GM12878 (cell line): ENCODE measurements around the gene EDN3. TPM values are rescaled to one million over a fixed set of nuclear protein-coding genes. Genes with fewer than 3 reads are reported as not detected.

Experiments used
- ATAC-seq: fragments of 200-7000 bp; cut with Tn5 transposase; 3 replicates; pipeline ENCODE4 v1.9.1; 2020; ENCODE audit warnings: mild to moderate bottlenecking, moderate library complexity
- BruUV-seq: library from RNA; stranded (reverse); fragments of 400-500 nt; replicated peaks from 2 replicates; lab custom pipeline; 2021; lab: Mats Ljungman, UMichigan
- CTCF ChIA-PET: fragments of 300-600 bp; sonication (Branson Sonifier 250); formaldehyde crosslinking; extraction: SDS; loops from one replicate; lab custom pipeline; 2021; ENCODE audit warnings: inconsistent platforms; lab: Yijun Ruan, JAX
- POLR2A ChIA-PET: fragments of 350-600 bp; formaldehyde crosslinking; extraction: SDS; loops from one replicate; lab custom pipeline; 2021; ENCODE audit warnings: inconsistent platforms; lab: Charles Lee
- RAD21 ChIA-PET: fragments of 300-600 bp; sonication (Branson Sonifier 250); formaldehyde crosslinking; loops from one replicate; lab custom pipeline; 2023; ENCODE audit warnings: antibody characterized with exemption; ENCODE audit not compliant: unreplicated experiment; lab: Charles Lee
- SMC1A ChIA-PET: fragments of 300-600 bp; sonication (Branson Sonifier 250); formaldehyde crosslinking; loops from one replicate; lab custom pipeline; 2023; ENCODE audit not compliant: unreplicated experiment, uncharacterized antibody; lab: Charles Lee
- DNase-seq: peaks from one replicate; pipeline ENCODE4 v3.0.0-alpha.2; 2011; ENCODE audit warnings: low read depth, low spot score
- FAIRE-seq: peaks from 3 replicates; lab custom pipeline; 2011; peaks lifted over from hg19 to GRCh38; lab: Jason Lieb, UNC
- H2AFZ ChIP-seq: 2 replicates; pipeline ENCODE4 v1.6.0; 2011; ENCODE audit warnings: low read depth, low read length, control low read depth; ENCODE audit not compliant: control insufficient read depth
- H3K27ac ChIP-seq: 2 replicates; pipeline ENCODE4 v1.5.1; 2011; ENCODE audit warnings: control low read depth; ENCODE audit not compliant: control insufficient read depth, insufficient read depth
- H3K27me3 ChIP-seq, 2 experiments: replicated peaks in 1 of 2; 2 replicates each; pipeline versions ENCODE4 v1.6.0 to v1.6.1; 2011; ENCODE audit warnings: low read length in 1 of 2; ENCODE audit not compliant: control insufficient read depth in 2 of 2, insufficient read depth in 2 of 2
- H3K36me3 ChIP-seq, 2 experiments: 2 replicates each; pipeline ENCODE4 v1.5.1; 2011; ENCODE audit warnings: low read length in 1 of 2; ENCODE audit not compliant: control insufficient read depth in 2 of 2, insufficient read depth in 2 of 2
- H3K4me1 ChIP-seq: 2 replicates; pipeline ENCODE4 v1.6.1; 2011; ENCODE audit warnings: mild to moderate bottlenecking, low read length, moderate library complexity, mixed read lengths; ENCODE audit not compliant: control insufficient read depth, insufficient read depth
- H3K4me2 ChIP-seq: 2 replicates; pipeline ENCODE4 v1.6.0; 2011; ENCODE audit warnings: control low read depth; ENCODE audit not compliant: control insufficient read depth, insufficient read depth
- H3K4me3 ChIP-seq: fragments of 200-600 bp; sonication (generic); 2 replicates; pipeline ENCODE4 v1.5.1; 2016
- H3K79me2 ChIP-seq: 2 replicates; pipeline ENCODE4 v1.6.0; 2011; ENCODE audit warnings: low read length; ENCODE audit not compliant: control insufficient read depth, insufficient read depth
- H3K9ac ChIP-seq: 2 replicates; pipeline ENCODE4 v1.8.0; 2011; ENCODE audit warnings: low read length, control low read depth, mixed read lengths; ENCODE audit not compliant: control insufficient read depth, insufficient read depth
- H3K9me3 ChIP-seq: replicated peaks from 3 replicates; pipeline ENCODE4 v1.5.1; 2011; ENCODE audit warnings: mild to moderate bottlenecking, low read length; ENCODE audit not compliant: control insufficient read depth, insufficient read depth
- H4K20me1 ChIP-seq: 2 replicates; pipeline ENCODE4 v1.6.0; 2011; ENCODE audit not compliant: control insufficient read depth, insufficient read depth
- ASH2L ChIP-seq: fragments of 300-600, 200-600 bp; sonication (generic); IDR thresholded peaks from 2 replicates; pipeline ENCODE4 v1.6.1; 2017; ENCODE audit warnings: low read depth, mild to moderate bottlenecking, borderline replicate concordance
- BCL3 ChIP-seq: IDR thresholded peaks from 2 replicates; pipeline ENCODE4 v1.6.1; 2011; ENCODE audit warnings: borderline replicate concordance, low read depth, mild to moderate bottlenecking, moderate library complexity, low read length; ENCODE audit not compliant: insufficient read depth, poor library complexity, severe bottlenecking
- BMI1 ChIP-seq: fragments of 450-650 bp; IDR thresholded peaks from 2 replicates; pipeline ENCODE4 v1.6.1; 2016; ENCODE audit warnings: mild to moderate bottlenecking, moderate library complexity, borderline replicate concordance
- CBX3 ChIP-seq: fragments of 200-600 bp; sonication (generic); IDR thresholded peaks from 2 replicates; pipeline ENCODE4 v1.6.1; 2016; ENCODE audit warnings: low read depth, borderline replicate concordance
- HDAC2 ChIP-seq: fragments of 200-600 bp; sonication (generic); IDR thresholded peaks from 2 replicates; pipeline ENCODE4 v1.6.1; 2017
- LARP7 ChIP-seq: fragments of 450-650 bp; IDR thresholded peaks from 2 replicates; pipeline ENCODE4 v1.6.1; 2017; ENCODE audit warnings: mild to moderate bottlenecking
- MYC ChIP-seq: IDR thresholded peaks from 2 replicates; pipeline ENCODE4 v1.6.1; 2011; ENCODE audit warnings: mild to moderate bottlenecking, low read length, moderate library complexity, inconsistent platforms; ENCODE audit not compliant: insufficient read depth, insufficient replicate concordance, insufficient read length, severe bottlenecking
- NR2C1 ChIP-seq: fragments of 450-650 bp; IDR thresholded peaks from 2 replicates; pipeline ENCODE4 v1.6.1; 2017; ENCODE audit warnings: antibody characterized with exemption, mild to moderate bottlenecking, moderate library complexity
- RB1 ChIP-seq: fragments of 450-650 bp; formaldehyde crosslinking; IDR thresholded peaks from 2 replicates; pipeline ENCODE4 v1.6.1; 2017; ENCODE audit warnings: mild to moderate bottlenecking, borderline replicate concordance
- RCOR1 ChIP-seq: conservative IDR thresholded peaks from 2 replicates; pipeline ENCODE4 v1.6.1; 2012; ENCODE audit warnings: low read depth, low read length, improper control_type of control experiment
- RELA ChIP-seq: fragments of 450-650 bp; IDR thresholded peaks from 2 replicates; pipeline ENCODE4 v1.8.0; 2014; ENCODE audit warnings: borderline replicate concordance; ENCODE audit not compliant: partially characterized antibody
- STAT1 ChIP-seq: fragments of 450-650 bp; conservative IDR thresholded peaks from 2 replicates; pipeline ENCODE4 v1.6.1; 2014; ENCODE audit warnings: antibody characterized with exemption, mild to moderate bottlenecking
- ZSCAN29 ChIP-seq: fragments of 450-650 bp; IDR thresholded peaks from 2 replicates; pipeline ENCODE4 v1.6.1; 2017; ENCODE audit warnings: mild to moderate bottlenecking, moderate library complexity
- WGBS: methylation state at CpG from one replicate; pipeline ENCODE4 v1.1.6; 2016; ENCODE audit warnings: low lambda C conversion rate; ENCODE audit not compliant: insufficient replicate concordance, insufficient coverage; ENCODE audit errors: missing lambda C conversion rate; 5-methylcytosine and 5-hydroxymethylcytosine counted together
- in situ Hi-C: fragments of 300-500 bp; cut with MboI; formaldehyde crosslinking; loops from 9 replicates; pipeline ENCODE4 v1.14.3; 2018; ENCODE audit warnings: mixed read lengths
- intact Hi-C: fragments of 100-400 bp; cut with micrococcal nuclease; formaldehyde crosslinking; loops from one replicate; pipeline ENCODE4 v1.14.2; 2022; ENCODE audit not compliant: unreplicated experiment
- polyA plus RNA-seq, 11 experiments: library from polyadenylated mRNA; depleted of rRNA in 4 of 11; unstranded in 6 of 11; stranded (reverse) in 5 of 11; fragments of >200 nt; fragmentation: Nextera tagmentation in 4 of 11; fragmentation: Illumina TruSeq in 1 of 11; extraction: Ambion mirVana in 4 of 11; extraction: Trizol in 1 of 11; gene quantifications; 1 replicate in 1 of 11; 2 replicates in 10 of 11; pipeline versions ENCODE4 v1.2.1 to v1.2.3, GENCODE V29; 2011 to 2016; ENCODE audit warnings: inconsistent platforms in 2 of 11, missing spikeins in 2 of 11, low read depth in 1 of 11
- total RNA-seq, 4 experiments: library from RNA; depleted of rRNA in 3 of 4; stranded (reverse); fragments of >200 nt in 3 of 4; fragmentation: Illumina TruSeq in 1 of 4; extraction: Trizol in 1 of 4; gene quantifications; 2 replicates each; pipeline versions ENCODE4 v1.2.1 to v1.2.3, GENCODE V29; 2013 to 2021
- TF ChIP-seq, protein P1 (sequence below): fragments of 450-650 bp; IDR thresholded peaks from 2 replicates; pipeline ENCODE4 v1.6.1; 2017; ENCODE audit warnings: mild to moderate bottlenecking, moderate library complexity
- TF ChIP-seq, protein P2 (sequence below): IDR thresholded peaks from 2 replicates; pipeline ENCODE4 v1.6.1; 2012; ENCODE audit warnings: mild to moderate bottlenecking, low read depth, low read length

The EDN3 gene
- total and polyA plus RNA-seq, 10 of the 15 experiments (the other 5 are each of a cell fraction or from before 2014, with no cell fraction given) = not detected

DNA sequence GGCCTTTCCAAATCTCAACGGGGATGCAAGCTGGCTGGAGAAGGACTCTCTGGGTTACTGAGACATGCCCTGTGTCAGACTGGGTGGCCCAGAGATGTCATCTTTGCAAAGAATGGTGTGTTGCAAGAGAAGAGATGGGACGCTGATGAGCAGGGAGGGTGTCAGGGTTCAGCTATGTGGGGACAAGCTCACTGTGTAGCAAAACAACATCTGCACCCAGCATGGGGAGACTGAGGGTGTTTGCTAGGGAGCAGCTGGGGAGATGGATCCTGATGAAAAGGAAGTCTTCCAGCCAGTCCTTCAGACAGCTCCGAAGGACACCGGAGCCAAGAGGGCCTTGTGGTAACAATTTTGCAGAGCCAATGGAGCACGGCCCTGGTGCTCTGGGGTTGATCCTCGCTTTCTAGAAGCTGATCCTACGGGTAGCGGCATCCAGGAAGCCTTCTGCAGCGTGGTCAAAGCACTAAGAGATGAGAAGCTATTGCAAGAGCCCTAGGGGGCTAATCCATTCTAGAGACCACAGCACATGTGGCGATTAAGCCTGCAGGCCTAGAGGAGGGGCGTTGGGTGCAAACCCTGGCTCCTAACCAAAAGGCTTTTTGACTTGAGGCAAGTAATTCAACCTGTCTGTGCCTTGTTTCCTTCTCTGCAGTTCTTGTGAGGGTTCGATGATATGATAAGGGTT lies 39.9 kb downstream of the EDN3 start:
- no peaks in the 10 kb centered on the region for H3K27me3 ChIP-seq
- no peaks in the 10 kb centered on the region for H4K20me1 ChIP-seq
- FAIRE-seq (no peak), DNase-seq (no peak), ATAC-seq (no peak)
- WGBS = 32% methylated on average over 12 of the region's 12 CpGs
- ChIA-PET CTCF (no interaction called here), RAD21 (no interaction called here), SMC1A (no interaction called here), POLR2A (no interaction called here)
- intact Hi-C loops (no loop called here), in situ Hi-C loops (no loop called here)
- no peak overlapping the region for H3K9ac ChIP-seq
- no peak overlapping the region for H2AFZ ChIP-seq
- H3K36me3 ChIP-seq = no peaks in the 10 kb centered on the region
- H3K4me1 ChIP-seq = no peaks in the 10 kb centered on the region
- BruUV-seq = no TSS peak
- no peaks in the 10 kb centered on the region; the same call in 2 of the 3 replicates for H3K9me3 ChIP-seq
- H3K4me2 ChIP-seq = no peak overlapping the region
- no peaks in the 10 kb centered on the region for H3K79me2 ChIP-seq
- H3K27ac ChIP-seq = no peak overlapping the region
- no peak overlapping the region for H3K4me3 ChIP-seq
- TF ChIP-seq CBX3 (no peak), RELA (no peak), HDAC2 (no peak), LARP7 (no peak), RB1 (no peak), RCOR1 (no peak), BCL3 (no peak), BMI1 (no peak), ASH2L (no peak), STAT1 (no peak), NR2C1 (no peak), MYC (no peak), ZSCAN29 (no peak)
- TF ChIP-seq, protein P1, sequence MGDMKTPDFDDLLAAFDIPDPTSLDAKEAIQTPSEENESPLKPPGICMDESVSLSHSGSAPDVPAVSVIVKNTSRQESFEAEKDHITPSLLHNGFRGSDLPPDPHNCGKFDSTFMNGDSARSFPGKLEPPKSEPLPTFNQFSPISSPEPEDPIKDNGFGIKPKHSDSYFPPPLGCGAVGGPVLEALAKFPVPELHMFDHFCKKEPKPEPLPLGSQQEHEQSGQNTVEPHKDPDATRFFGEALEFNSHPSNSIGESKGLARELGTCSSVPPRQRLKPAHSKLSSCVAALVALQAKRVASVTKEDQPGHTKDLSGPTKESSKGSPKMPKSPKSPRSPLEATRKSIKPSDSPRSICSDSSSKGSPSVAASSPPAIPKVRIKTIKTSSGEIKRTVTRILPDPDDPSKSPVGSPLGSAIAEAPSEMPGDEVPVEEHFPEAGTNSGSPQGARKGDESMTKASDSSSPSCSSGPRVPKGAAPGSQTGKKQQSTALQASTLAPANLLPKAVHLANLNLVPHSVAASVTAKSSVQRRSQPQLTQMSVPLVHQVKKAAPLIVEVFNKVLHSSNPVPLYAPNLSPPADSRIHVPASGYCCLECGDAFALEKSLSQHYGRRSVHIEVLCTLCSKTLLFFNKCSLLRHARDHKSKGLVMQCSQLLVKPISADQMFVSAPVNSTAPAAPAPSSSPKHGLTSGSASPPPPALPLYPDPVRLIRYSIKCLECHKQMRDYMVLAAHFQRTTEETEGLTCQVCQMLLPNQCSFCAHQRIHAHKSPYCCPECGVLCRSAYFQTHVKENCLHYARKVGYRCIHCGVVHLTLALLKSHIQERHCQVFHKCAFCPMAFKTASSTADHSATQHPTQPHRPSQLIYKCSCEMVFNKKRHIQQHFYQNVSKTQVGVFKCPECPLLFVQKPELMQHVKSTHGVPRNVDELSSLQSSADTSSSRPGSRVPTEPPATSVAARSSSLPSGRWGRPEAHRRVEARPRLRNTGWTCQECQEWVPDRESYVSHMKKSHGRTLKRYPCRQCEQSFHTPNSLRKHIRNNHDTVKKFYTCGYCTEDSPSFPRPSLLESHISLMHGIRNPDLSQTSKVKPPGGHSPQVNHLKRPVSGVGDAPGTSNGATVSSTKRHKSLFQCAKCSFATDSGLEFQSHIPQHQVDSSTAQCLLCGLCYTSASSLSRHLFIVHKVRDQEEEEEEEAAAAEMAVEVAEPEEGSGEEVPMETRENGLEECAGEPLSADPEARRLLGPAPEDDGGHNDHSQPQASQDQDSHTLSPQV = no peak
- TF ChIP-seq, protein P2, sequence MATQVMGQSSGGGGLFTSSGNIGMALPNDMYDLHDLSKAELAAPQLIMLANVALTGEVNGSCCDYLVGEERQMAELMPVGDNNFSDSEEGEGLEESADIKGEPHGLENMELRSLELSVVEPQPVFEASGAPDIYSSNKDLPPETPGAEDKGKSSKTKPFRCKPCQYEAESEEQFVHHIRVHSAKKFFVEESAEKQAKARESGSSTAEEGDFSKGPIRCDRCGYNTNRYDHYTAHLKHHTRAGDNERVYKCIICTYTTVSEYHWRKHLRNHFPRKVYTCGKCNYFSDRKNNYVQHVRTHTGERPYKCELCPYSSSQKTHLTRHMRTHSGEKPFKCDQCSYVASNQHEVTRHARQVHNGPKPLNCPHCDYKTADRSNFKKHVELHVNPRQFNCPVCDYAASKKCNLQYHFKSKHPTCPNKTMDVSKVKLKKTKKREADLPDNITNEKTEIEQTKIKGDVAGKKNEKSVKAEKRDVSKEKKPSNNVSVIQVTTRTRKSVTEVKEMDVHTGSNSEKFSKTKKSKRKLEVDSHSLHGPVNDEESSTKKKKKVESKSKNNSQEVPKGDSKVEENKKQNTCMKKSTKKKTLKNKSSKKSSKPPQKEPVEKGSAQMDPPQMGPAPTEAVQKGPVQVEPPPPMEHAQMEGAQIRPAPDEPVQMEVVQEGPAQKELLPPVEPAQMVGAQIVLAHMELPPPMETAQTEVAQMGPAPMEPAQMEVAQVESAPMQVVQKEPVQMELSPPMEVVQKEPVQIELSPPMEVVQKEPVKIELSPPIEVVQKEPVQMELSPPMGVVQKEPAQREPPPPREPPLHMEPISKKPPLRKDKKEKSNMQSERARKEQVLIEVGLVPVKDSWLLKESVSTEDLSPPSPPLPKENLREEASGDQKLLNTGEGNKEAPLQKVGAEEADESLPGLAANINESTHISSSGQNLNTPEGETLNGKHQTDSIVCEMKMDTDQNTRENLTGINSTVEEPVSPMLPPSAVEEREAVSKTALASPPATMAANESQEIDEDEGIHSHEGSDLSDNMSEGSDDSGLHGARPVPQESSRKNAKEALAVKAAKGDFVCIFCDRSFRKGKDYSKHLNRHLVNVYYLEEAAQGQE = no peak
